ENCODE results near the gene EXOC6B.

DNA sequence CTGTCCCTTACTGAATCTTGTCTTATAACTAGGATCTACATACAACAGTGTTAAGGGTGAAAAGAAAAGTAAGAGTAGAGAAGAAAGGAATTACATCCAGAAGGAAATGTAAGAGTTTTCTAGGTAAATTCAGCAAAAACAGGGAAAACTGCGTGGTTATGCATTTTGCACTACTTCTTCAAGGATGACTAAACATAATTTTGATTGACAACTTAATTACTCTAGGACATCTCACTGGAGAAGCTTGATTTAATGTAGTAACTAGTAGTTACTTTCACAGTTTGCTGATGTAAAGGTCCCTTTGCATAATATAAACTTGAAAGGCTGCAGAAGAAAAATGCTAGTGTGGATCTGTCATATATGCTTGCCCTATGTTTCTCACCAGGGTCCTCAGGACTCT is 464.8 kb downstream of the EXOC6B start:
- TF ChIP-seq, protein P1, sequence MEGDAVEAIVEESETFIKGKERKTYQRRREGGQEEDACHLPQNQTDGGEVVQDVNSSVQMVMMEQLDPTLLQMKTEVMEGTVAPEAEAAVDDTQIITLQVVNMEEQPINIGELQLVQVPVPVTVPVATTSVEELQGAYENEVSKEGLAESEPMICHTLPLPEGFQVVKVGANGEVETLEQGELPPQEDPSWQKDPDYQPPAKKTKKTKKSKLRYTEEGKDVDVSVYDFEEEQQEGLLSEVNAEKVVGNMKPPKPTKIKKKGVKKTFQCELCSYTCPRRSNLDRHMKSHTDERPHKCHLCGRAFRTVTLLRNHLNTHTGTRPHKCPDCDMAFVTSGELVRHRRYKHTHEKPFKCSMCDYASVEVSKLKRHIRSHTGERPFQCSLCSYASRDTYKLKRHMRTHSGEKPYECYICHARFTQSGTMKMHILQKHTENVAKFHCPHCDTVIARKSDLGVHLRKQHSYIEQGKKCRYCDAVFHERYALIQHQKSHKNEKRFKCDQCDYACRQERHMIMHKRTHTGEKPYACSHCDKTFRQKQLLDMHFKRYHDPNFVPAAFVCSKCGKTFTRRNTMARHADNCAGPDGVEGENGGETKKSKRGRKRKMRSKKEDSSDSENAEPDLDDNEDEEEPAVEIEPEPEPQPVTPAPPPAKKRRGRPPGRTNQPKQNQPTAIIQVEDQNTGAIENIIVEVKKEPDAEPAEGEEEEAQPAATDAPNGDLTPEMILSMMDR (IDR thresholded peaks at IDR 0.05; ENCODE audit: low read length): no peak
- TF ChIP-seq EZH2 (optimal IDR thresholded peaks at IDR 0.05; ENCODE audit: low read depth, low read length): no peak

Data from MM.1S (cell line).